Measurements from ENCODE around the gene RSPH10B2. TPM values are rescaled to one million over a fixed set of nuclear protein-coding genes. Genes with fewer than 3 reads are reported as not detected.

RSPH10B2 gene
- total and polyA plus RNA-seq, 9 of the 15 experiments (the other 6 are each of a cell fraction or from before 2014, with no cell fraction given), result 0.04 to 0.11 (median 0.08) TPM; not detected in 5

- Histone ChIP-seq H3K27ac (ENCODE audit: extremely low read depth, low read depth, low read length) (peak overlapping the region; percentile 77), H3K4me2 (ENCODE audit: insufficient read depth, low read length) (peak overlapping the region; percentile 78), H3K4me3 (peak overlapping the region; percentile 84), H3K9me1 (ENCODE audit: control insufficient read depth, insufficient read depth, low read length) (no peaks in the 10 kb centered on the region), H3K9me3 (replicated peaks; ENCODE audit: control insufficient read depth, insufficient read depth, low read depth, low read length) (no peaks in the 10 kb centered on the region), H4K20me1 (replicated peaks; ENCODE audit: control insufficient read depth, insufficient read depth, low read length) (no peaks in the 10 kb centered on the region), H3K27me3 (ENCODE audit: control insufficient read depth in 2 of 2, insufficient read depth in 2 of 2, low read length in 2 of 2) (no peaks in the 10 kb centered on the region; a peak in 1 of 5 replicates), H2AFZ (ENCODE audit: low read depth, low read length) (peak overlapping the region; percentile 93), H3K9ac (ENCODE audit: insufficient read depth in 1 of 2, low read depth in 2 of 2, low read length in 2 of 2) (peak overlapping the region; percentile 89 to 94), H3K4me1 (replicated peaks in 1 of 2; ENCODE audit: control insufficient read depth in 2 of 2, insufficient read depth in 2 of 2, low read length in 2 of 2) (peaks cover 0 to 14% of the 10 kb centered on the region in 2 experiments; a peak in 3 of 5 replicates), H3K36me3 (ENCODE audit: control insufficient read depth, insufficient read depth, low read length) (peaks cover 25% of the 10 kb centered on the region; the same call in 2 of the 3 replicates), H3K79me2 (ENCODE audit: control insufficient read depth, insufficient read depth, low read length) (peaks cover 22% of the 10 kb centered on the region)
- BruUV-seq (replicated peaks), result TSS peak; percentile 60
- WGBS (ENCODE audit: insufficient coverage, low coverage, missing lambda C conversion rate), result 2% methylated on average over 55 of the region's 66 CpGs
- in situ Hi-C loops (cut with MboI) (loop anchor here (5.0 kb wide), 1 partner anchor 1682 kb away; the partner anchor contains the start of gene RBAK), intact Hi-C loops (cut with micrococcal nuclease) (no loop called here)
- POLR2A ChIA-PET, result no interaction called here
- CTCF ChIA-PET (ENCODE audit: low intra/inter-chr PET ratio), result no interaction called here
- DNase-seq (ENCODE audit: extremely low read depth in 1 of 4, low spot score in 3 of 4) (peak; percentile 92 to 97 (median 94)), ATAC-seq (peak; percentile 99), FAIRE-seq (peak; percentile 89)
- TF ChIP-seq ETS1 (conservative IDR thresholded peaks at IDR 0.05; ENCODE audit: control insufficient read depth, low read depth, low read length) (peak; percentile 57; the same call in 1 of the 2 replicates), CHD1 (IDR thresholded peaks at IDR 0.05; ENCODE audit: low read length) (peak; percentile 46), POU5F1 (IDR thresholded peaks at IDR 0.05; ENCODE audit: borderline replicate concordance, low read depth, low read length, partially characterized antibody) (peak; percentile 17), U2AF1 (optimal IDR thresholded peaks at IDR 0.05; ENCODE audit: low read depth, low read length) (peak; percentile 61), CCNT2 (IDR thresholded peaks at IDR 0.05; ENCODE audit: borderline replicate concordance, extremely low read depth, insufficient read length, low read depth, low read length) (peak; percentile 13), ZZZ3 (IDR thresholded peaks at IDR 0.05) (peak; percentile 24; the same call in 1 of the 2 replicates), POLR2H (tag; IDR thresholded peaks at IDR 0.05; ENCODE audit: low read depth) (no peak), ZNF224 (CRISPR knock-in tag; IDR thresholded peaks at IDR 0.05) (0 out of 2 replicates have a peak, but pooled peaks have one; percentile 63), NR4A1 (CRISPR knock-in tag; IDR thresholded peaks at IDR 0.05) (no peak), NR4A1 (tag; IDR thresholded peaks at IDR 0.05) (peak; percentile 24; the same call in 1 of the 2 replicates), E2F6 (IDR thresholded peaks at IDR 0.05; ENCODE audit: borderline replicate concordance in 1 of 2, extremely low read depth in 1 of 2, insufficient read depth in 1 of 2, insufficient read length in 1 of 2, low read depth in 1 of 2, low read length in 1 of 2, poor library complexity in 1 of 2, severe bottlenecking in 1 of 2) (peak; percentile 75 to 88), ATF6 (CRISPR knock-in tag; IDR thresholded peaks at IDR 0.05) (0 out of 2 replicates have a peak, but pooled peaks have one; percentile 11)
- TF ChIP-seq, protein P1, sequence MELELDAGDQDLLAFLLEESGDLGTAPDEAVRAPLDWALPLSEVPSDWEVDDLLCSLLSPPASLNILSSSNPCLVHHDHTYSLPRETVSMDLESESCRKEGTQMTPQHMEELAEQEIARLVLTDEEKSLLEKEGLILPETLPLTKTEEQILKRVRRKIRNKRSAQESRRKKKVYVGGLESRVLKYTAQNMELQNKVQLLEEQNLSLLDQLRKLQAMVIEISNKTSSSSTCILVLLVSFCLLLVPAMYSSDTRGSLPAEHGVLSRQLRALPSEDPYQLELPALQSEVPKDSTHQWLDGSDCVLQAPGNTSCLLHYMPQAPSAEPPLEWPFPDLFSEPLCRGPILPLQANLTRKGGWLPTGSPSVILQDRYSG (tag; conservative IDR thresholded peaks at IDR 0.05; ENCODE audit: low read depth), result peak; percentile 79
These were observed 24.2 kb upstream of the RSPH10B2 start for GRCh38 chr7:6729492-6730342.
